B cell (primary cell): Measurements from ENCODE around the gene TPK1. TPM values are rescaled to one million over a fixed set of nuclear protein-coding genes. Genes with fewer than 3 reads are reported as not detected.

ENCODE experiments used
- ATAC-seq: fragments of 200-7000 bp; cut with Tn5 transposase; one replicate; pipeline ENCODE4 v1.10.0; 2021; ENCODE audit warnings: low read depth, mild to moderate bottlenecking, moderate number of reproducible peaks, moderate library complexity
- CTCF ChIA-PET: fragments of 350-600 bp; sonication (Branson Sonifier 250); formaldehyde crosslinking; loops from one replicate; lab custom pipeline; 2021; ENCODE audit warnings: antibody characterized with exemption, inconsistent platforms; lab: Charles Lee
- POLR2A ChIA-PET: fragments of 350-600 bp; sonication (Branson Sonifier 250); formaldehyde crosslinking; loops from one replicate; lab custom pipeline; 2021; ENCODE audit warnings: antibody characterized with exemption; lab: Charles Lee
- DNase-seq: peaks from one replicate; pipeline ENCODE4 v3.0.0; 2013
- H2AFZ ChIP-seq: 2 replicates; pipeline ENCODE4 v1.6.1; 2012; ENCODE audit warnings: mild to moderate bottlenecking, low read depth, low read length; ENCODE audit not compliant: insufficient read depth, poor library complexity, severe bottlenecking
- H3K27ac ChIP-seq, 2 donors: 1 replicate in 1 of 2; 2 replicates in 1 of 2; pipeline ENCODE4 v1.5.1; 2012 to 2013; ENCODE audit warnings: low read length in 2 of 2, mild to moderate bottlenecking in 2 of 2, moderate library complexity in 1 of 2
- H3K27me3 ChIP-seq, 4 experiments: fragments of 200-600 bp in 1 of 4; sonication (generic) in 1 of 4; replicated peaks in 1 of 4; 1 replicate in 2 of 4; 2 replicates in 2 of 4; pipeline versions ENCODE4 v1.6.1 to v1.7.0; 2013 to 2016; ENCODE audit warnings: low read length in 3 of 4, mild to moderate bottlenecking in 2 of 4, mixed read lengths in 1 of 4, moderate library complexity in 1 of 4; ENCODE audit not compliant: insufficient read depth in 4 of 4, control insufficient read depth in 3 of 4; ENCODE audit errors: control extremely low read depth in 1 of 4
- H3K36me3 ChIP-seq, 2 experiments: replicated peaks in 1 of 2; 1 replicate in 1 of 2; 2 replicates in 1 of 2; pipeline versions ENCODE4 v1.6.1 to v1.7.1; 2013; ENCODE audit warnings: low read length in 1 of 2; ENCODE audit not compliant: insufficient read depth in 2 of 2, control insufficient read depth in 1 of 2; ENCODE audit errors: control extremely low read depth in 1 of 2, extremely low read depth in 1 of 2
- H3K4me1 ChIP-seq, 2 donors: fragments of 200-600 bp in 1 of 2; sonication (generic) in 1 of 2; 1 replicate in 1 of 2; 2 replicates in 1 of 2; pipeline versions ENCODE4 v1.5.1 to v1.6.1; 2013 to 2017; ENCODE audit warnings: low read length in 2 of 2; ENCODE audit not compliant: control insufficient read depth in 2 of 2, insufficient read depth in 2 of 2
- H3K4me2 ChIP-seq: replicated peaks from 2 replicates; pipeline ENCODE3; 2012; ENCODE audit warnings: mild to moderate bottlenecking, low read depth, low read length; ENCODE audit not compliant: poor library complexity, severe bottlenecking
- H3K4me3 ChIP-seq, 5 experiments: fragments of 200-600 bp in 1 of 5; sonication (generic) in 1 of 5; 1 replicate in 3 of 5; 2 replicates in 2 of 5; pipeline versions ENCODE4 v1.5.1 to v1.7.0; 2011 to 2016; ENCODE audit warnings: low read length in 4 of 5, mild to moderate bottlenecking in 4 of 5, low read depth in 2 of 5, control low read depth in 1 of 5, moderate library complexity in 1 of 5; ENCODE audit not compliant: insufficient read depth in 1 of 5; ENCODE audit errors: control extremely low read depth in 1 of 5, extremely low read depth in 1 of 5
- H3K79me2 ChIP-seq: fragments of 200-600 bp; sonication (generic); one replicate; pipeline ENCODE4 v1.6.0; 2016; ENCODE audit warnings: low read length; ENCODE audit not compliant: control insufficient read depth, insufficient read depth
- H3K9ac ChIP-seq: fragments of 200-600 bp; sonication (generic); 2 replicates; pipeline ENCODE4 v1.6.1; 2017; ENCODE audit warnings: mild to moderate bottlenecking, low read length, moderate library complexity
- H3K9me3 ChIP-seq, 3 donors: one replicate each; pipeline versions ENCODE4 v1.6.1 to v1.7.1; 2013; ENCODE audit warnings: low read length in 2 of 3; ENCODE audit not compliant: control insufficient read depth in 2 of 3, insufficient read depth in 1 of 3; ENCODE audit errors: control extremely low read depth in 1 of 3
- H4K20me1 ChIP-seq: 2 replicates; pipeline ENCODE4 v1.6.0; 2012; ENCODE audit warnings: mild to moderate bottlenecking, low read length; ENCODE audit not compliant: insufficient read depth, control insufficient read depth, poor library complexity, severe bottlenecking
- H3K27ac Mint-ChIP-seq: one replicate; pipeline ENCODE4 v1.8.0; 2021; ENCODE audit warnings: mixed read lengths
- H3K27me3 Mint-ChIP-seq: one replicate; pipeline ENCODE4 v1.8.0; 2021; ENCODE audit warnings: mixed read lengths
- H3K4me1 Mint-ChIP-seq: one replicate; pipeline ENCODE4 v1.8.0; 2021; ENCODE audit warnings: mixed read lengths
- H3K4me3 Mint-ChIP-seq: one replicate; pipeline ENCODE4 v1.8.0; 2021; ENCODE audit warnings: mixed read lengths
- H3K9me3 Mint-ChIP-seq: one replicate; pipeline ENCODE4 v1.8.0; 2022; ENCODE audit warnings: mixed read lengths; ENCODE audit not compliant: insufficient read depth
- CTCF ChIP-seq: fragments of 200-600 bp; IDR thresholded peaks from one replicate; pipeline ENCODE4 v1.8.0; 2022; ENCODE audit warnings: antibody characterized with exemption, mild to moderate bottlenecking
- EZH2 ChIP-seq: IDR thresholded peaks from 2 replicates; pipeline ENCODE4 v1.6.1; 2012; ENCODE audit warnings: borderline replicate concordance, low read depth, mild to moderate bottlenecking, moderate library complexity, low read length; ENCODE audit not compliant: insufficient read depth, poor library complexity, severe bottlenecking
- WGBS: methylation state at CpG from one replicate; pipeline ENCODE4 v1.1.5; 2013; ENCODE audit warnings: missing lambda C conversion rate; ENCODE audit not compliant: insufficient coverage; 5-methylcytosine and 5-hydroxymethylcytosine counted together
- intact Hi-C: fragments of 100-400 bp; cut with micrococcal nuclease; formaldehyde crosslinking; loops from one replicate; pipeline ENCODE4 v1.10.0; 2022
- polyA plus RNA-seq: library from polyadenylated mRNA; depleted of rRNA; stranded (reverse); fragments of >200 nt; gene quantifications from 2 replicates; pipeline ENCODE4 v1.2.3, GENCODE V29; 2012
- total RNA-seq, 2 donors: library from RNA; stranded (reverse); fragments of 120-200 nt in 1 of 2; gene quantifications; 1 replicate in 1 of 2; 2 replicates in 1 of 2; pipeline versions ENCODE4 v1.2.3 to v1.2.4, GENCODE V29; 2013 to 2022

Gene TPK1
- total and polyA plus RNA-seq, 2 donors (not counting 1 experiment from before 2014, with no cell fraction given): 13.7 to 26.4 TPM

- no peak for DNase-seq
- no peak overlapping the region for H3K27ac Mint-ChIP-seq
These were observed 50.3 kb downstream of the TPK1 start for GRCh38 chr7:144785521-144785920.

GRCh38 chr7:144784943-144785342, 50.9 kb downstream of the TPK1 start:
- POLR2A ChIA-PET: no interaction called here
- Histone ChIP-seq H3K4me2 (no peak overlapping the region), H3K36me3 (no peaks in the 10 kb centered on the region), H3K27ac (no peak overlapping the region), H3K4me3 (no peak overlapping the region), H3K9ac (no peak overlapping the region), H3K4me1 (peaks cover 0 to 2% of the 10 kb centered on the region in 2 donors), H4K20me1 (no peaks in the 10 kb centered on the region), H3K79me2 (peaks cover 13% of the 10 kb centered on the region), H2AFZ (no peak overlapping the region), H3K27me3 (no peaks in the 10 kb centered on the region), H3K9me3 (no peaks in the 10 kb centered on the region)
- Mint-ChIP-seq H3K4me1 (peaks cover 6% of the 10 kb centered on the region), H3K9me3 (no peaks in the 10 kb centered on the region), H3K4me3 (no peak overlapping the region), H3K27ac (no peak overlapping the region), H3K27me3 (no peaks in the 10 kb centered on the region)
- DNase-seq (no peak), ATAC-seq (no peak)
- TF ChIP-seq EZH2: no peak
- no peak for TF ChIP-seq CTCF
- CTCF ChIA-PET: interaction anchor here (1.0 to 1.8 kb wide), 3 partner anchors 21 to 50 kb away, joined by 3 to 10 read pairs (median 3); partner anchors contain the start of gene TPK1
- intact Hi-C loops: loop anchor here (5.0 kb wide), 1 partner anchor 72 kb away; no protein-coding TSS in a partner anchor
- 96% methylated on average over 2 of the region's 3 CpGs for WGBS

More at GRCh38 chr7:144785521-144785920, 50.3 kb downstream of the TPK1 start:
- no peaks in the 10 kb centered on the region for H3K9me3 ChIP-seq
- no peak for ATAC-seq
- peaks cover 6% of the 10 kb centered on the region for H3K4me1 Mint-ChIP-seq
- no peak overlapping the region for H2AFZ ChIP-seq
- ChIA-PET CTCF (interaction anchor here (1.0 to 1.8 kb wide), 4 partner anchors 15 to 50 kb away, joined by 3 to 10 read pairs (median 3); partner anchors contain the start of gene TPK1), POLR2A (interaction anchor here (0.7 kb wide), 1 partner anchor 40 kb away, joined by 3 read pairs; no protein-coding TSS in a partner anchor)
- H3K27me3 ChIP-seq: no peaks in the 10 kb centered on the region
- H3K36me3 ChIP-seq: no peaks in the 10 kb centered on the region
- intact Hi-C loops: loop anchor here (5.0 kb wide), 1 partner anchor 72 kb away; no protein-coding TSS in a partner anchor
- peaks cover 13% of the 10 kb centered on the region for H3K79me2 ChIP-seq
- no peaks in the 10 kb centered on the region for H3K27me3 Mint-ChIP-seq
- H3K4me3 ChIP-seq: no peak overlapping the region
- no peaks in the 10 kb centered on the region for H4K20me1 ChIP-seq
- peaks cover 0 to 2% of the 10 kb centered on the region in 2 donors for H3K4me1 ChIP-seq
- no peak for TF ChIP-seq CTCF
- WGBS: no CpG with 5 or more reads among the region's 1 CpG
- H3K9me3 Mint-ChIP-seq: no peaks in the 10 kb centered on the region
- no peak overlapping the region for H3K9ac ChIP-seq
- no peak overlapping the region for H3K4me2 ChIP-seq
- no peak overlapping the region for H3K27ac ChIP-seq
- no peak overlapping the region for H3K4me3 Mint-ChIP-seq
